HepG2 (cell line): ENCODE data around the gene SHFL. TPM values are rescaled to one million over a fixed set of nuclear protein-coding genes. Genes with fewer than 3 reads are reported as not detected.

Experiments used
- BHLHE40 ChIP-seq: IDR thresholded peaks from 2 replicates; pipeline ENCODE4 v1.6.1; 2011; ENCODE audit warnings: low read length, improper control_type of control experiment
- FOXA1 ChIP-seq, 2 experiments: fragments of 450-650 bp in 1 of 2; sonication (generic) in 1 of 2; formaldehyde crosslinking in 1 of 2; IDR thresholded peaks; 2 replicates each; pipeline versions ENCODE4 v1.4.0 to v1.6.1; 2016 to 2020; ENCODE audit warnings: missing genetic modification reagents in 1 of 2
- NAIF1 ChIP-seq: sonication (generic); formaldehyde crosslinking; IDR thresholded peaks from 2 replicates; pipeline ENCODE4 v1.5.0; 2020; ENCODE audit warnings: mild to moderate bottlenecking, missing genetic modification reagents, borderline replicate concordance
- NFIB ChIP-seq: sonication (generic); formaldehyde crosslinking; IDR thresholded peaks from 2 replicates; pipeline ENCODE4 v1.9.0; 2021; ENCODE audit warnings: missing genetic modification reagents, mild to moderate bottlenecking, borderline replicate concordance
- NFRKB ChIP-seq: fragments of 450-650 bp; IDR thresholded peaks from 2 replicates; pipeline ENCODE4 v1.6.1; 2017
- RNF219 ChIP-seq: sonication (generic); formaldehyde crosslinking; IDR thresholded peaks from 2 replicates; pipeline ENCODE4 v1.5.0; 2020; ENCODE audit warnings: mild to moderate bottlenecking, missing genetic modification reagents
- SIX1 ChIP-seq: sonication (generic); formaldehyde crosslinking; IDR thresholded peaks from 2 replicates; pipeline ENCODE4 v1.4.0; 2020; ENCODE audit warnings: missing genetic modification reagents, borderline replicate concordance
- SMAD3 ChIP-seq: sonication (generic); formaldehyde crosslinking; IDR thresholded peaks from 2 replicates; pipeline ENCODE4 v1.4.0; 2020; ENCODE audit warnings: missing genetic modification reagents
- SNAPC2 ChIP-seq: sonication (generic); formaldehyde crosslinking; IDR thresholded peaks from 2 replicates; pipeline ENCODE4 v1.8.1; 2022; ENCODE audit warnings: mild to moderate bottlenecking, missing genetic modification reagents
- SNAPC5 ChIP-seq: sonication (generic); formaldehyde crosslinking; IDR thresholded peaks from 2 replicates; pipeline ENCODE4 v1.8.1; 2023; ENCODE audit warnings: mild to moderate bottlenecking, missing genetic modification reagents, borderline replicate concordance
- SRSF9 ChIP-seq: fragments of 200-400 bp; formaldehyde crosslinking; IDR thresholded peaks from 2 replicates; pipeline ENCODE4 v1.6.1; 2018; ENCODE audit warnings: borderline replicate concordance, mild to moderate bottlenecking, low read depth, low read length; ENCODE audit not compliant: insufficient read depth, poor library complexity, severe bottlenecking
- TBX3 ChIP-seq: fragments of 450-650 bp; IDR thresholded peaks from 2 replicates; pipeline ENCODE4 v1.6.1; 2017; ENCODE audit warnings: antibody characterized with exemption, mild to moderate bottlenecking, inconsistent platforms, borderline replicate concordance
- ZHX1 ChIP-seq: sonication (generic); formaldehyde crosslinking; IDR thresholded peaks from 2 replicates; pipeline ENCODE4 v1.8.1; 2022; ENCODE audit warnings: low read depth, mild to moderate bottlenecking, missing genetic modification reagents
- ZNF10 ChIP-seq: sonication (generic); formaldehyde crosslinking; IDR thresholded peaks from 2 replicates; pipeline ENCODE4 v1.4.0; 2020; ENCODE audit warnings: mild to moderate bottlenecking, low read depth, missing genetic modification reagents, borderline replicate concordance
- ZNF556 ChIP-seq: sonication (generic); formaldehyde crosslinking; IDR thresholded peaks from 2 replicates; pipeline ENCODE4 v1.4.0; 2020; ENCODE audit warnings: mild to moderate bottlenecking, missing genetic modification reagents, borderline replicate concordance
- ZNF770 ChIP-seq: sonication (generic); formaldehyde crosslinking; IDR thresholded peaks from 2 replicates; pipeline ENCODE4 v1.5.0; 2020; ENCODE audit warnings: mild to moderate bottlenecking, missing genetic modification reagents
- ZNF776 ChIP-seq: sonication (generic); formaldehyde crosslinking; IDR thresholded peaks from 2 replicates; pipeline ENCODE4 v1.4.0; 2020; ENCODE audit warnings: mild to moderate bottlenecking, missing genetic modification reagents
- polyA plus RNA-seq, 8 experiments: library from polyadenylated mRNA; depleted of rRNA in 3 of 8; stranded (reverse) in 7 of 8; unstranded in 1 of 8; fragments of >200 nt; fragmentation: Illumina TruSeq in 4 of 8; extraction: Trizol in 4 of 8; gene quantifications; 2 replicates each; pipeline versions ENCODE4 v1.2.1 to v1.2.3, GENCODE V29; 2011 to 2016; ENCODE audit warnings: low read depth in 4 of 8, missing spikeins in 1 of 8, mixed read lengths in 1 of 8; ENCODE audit not compliant: insufficient read depth in 1 of 8
- total RNA-seq, 5 experiments: library from RNA; depleted of rRNA; stranded (reverse); fragments of >200 nt; fragmentation: Illumina TruSeq; extraction: Trizol; gene quantifications; 2 replicates each; pipeline ENCODE4 v1.2.3, GENCODE V29; 2016; ENCODE audit warnings: low read depth in 1 of 5

SHFL gene
- total and polyA plus RNA-seq, 2 of the 13 experiments (the other 11 are each of a cell fraction or from before 2014, with no cell fraction given): 12.3 to 36.4 TPM

GRCh38 chr19:10085641-10086590 lies at the start of gene SHFL (continued):
- TF ChIP-seq SRSF9: no peak
- TF ChIP-seq TBX3: no peak
- no peak for TF ChIP-seq ZHX1 (CRISPR knock-in tag)
- no peak for TF ChIP-seq ZNF770 (CRISPR knock-in tag)
- no peak for TF ChIP-seq NAIF1 (CRISPR knock-in tag)
- no peak for TF ChIP-seq RNF219 (CRISPR knock-in tag)
- peak; percentile 68 for TF ChIP-seq ZNF776 (CRISPR knock-in tag)
- TF ChIP-seq BHLHE40: no peak
- no peak for TF ChIP-seq SNAPC5 (CRISPR knock-in tag)
- no peak for TF ChIP-seq SNAPC2 (CRISPR knock-in tag)
- no peak for TF ChIP-seq NFIB (CRISPR knock-in tag)
- no peak for TF ChIP-seq ZNF10
- peak; percentile 53; the same call in 1 of the 2 replicates for TF ChIP-seq ZNF556
- no peak for TF ChIP-seq SIX1
- TF ChIP-seq NFRKB: no peak
- no peak for TF ChIP-seq SMAD3
- no peak for TF ChIP-seq FOXA1 (IDR thresholded peaks at IDR 0.05)
- TF ChIP-seq FOXA1 (CRISPR knock-in tag; IDR thresholded peaks at IDR 0.05): no peak
